Measurements from ENCODE around the gene FBXL12.

- no peak for TF ChIP-seq POLR2A (IDR thresholded peaks at IDR 0.05)
- no peak for TF ChIP-seq CTCF (IDR thresholded peaks at IDR 0.05)
These were observed 16.9 kb downstream of the FBXL12 start for GRCh38 chr19:9801976-9802375.

Measured in body of pancreas (tissue), 4 donors.